Cardiac muscle cell (in vitro differentiated cells and primary cell): ENCODE measurements around the gene XRCC4. TPM values are rescaled to one million over a fixed set of nuclear protein-coding genes. Genes with fewer than 3 reads are reported as not detected.

Experiments
- DNase-seq, 2 donors: peaks; one replicate each; pipeline versions ENCODE4 v3.0.0 to v3.0.0-alpha.2; 2010 to 2017; ENCODE audit warnings: low read depth in 1 of 2, low spot score in 1 of 2
- H3K27ac ChIP-seq: fragments of 200-600 bp; sonication (generic); 2 replicates; pipeline ENCODE4 v1.5.1; 2016
- H3K27me3 ChIP-seq: fragments of 200-600 bp; sonication (generic); 2 replicates; pipeline ENCODE4 v1.6.0; 2016; ENCODE audit warnings: control low read depth
- H3K36me3 ChIP-seq: fragments of 200-600 bp; sonication (generic); 2 replicates; pipeline ENCODE4 v1.5.1; 2016; ENCODE audit warnings: control low read depth
- H3K4me1 ChIP-seq: fragments of 200-600 bp; sonication (generic); 2 replicates; pipeline ENCODE4 v1.8.1; 2017; ENCODE audit warnings: low read depth, mild to moderate bottlenecking, mixed run types
- H3K4me3 ChIP-seq: fragments of 200-600 bp; sonication (generic); 2 replicates; pipeline ENCODE4 v1.5.1; 2016; ENCODE audit warnings: mild to moderate bottlenecking
- H3K9me3 ChIP-seq: fragments of 200-600 bp; sonication (generic); 2 replicates; pipeline ENCODE4 v1.5.1; 2017; ENCODE audit warnings: low read depth, mild to moderate bottlenecking, control low read depth
- polyA plus RNA-seq: library from polyadenylated mRNA; unstranded; fragments of >200 nt; fragmentation: Nextera tagmentation; extraction: Ambion mirVana; gene quantifications from 2 replicates; pipeline ENCODE4 v1.2.1, GENCODE V29; 2016
- total RNA-seq: library from RNA; depleted of rRNA; stranded (reverse); fragments of >200 nt; gene quantifications from 2 replicates; pipeline ENCODE4 v1.2.3, GENCODE V29; 2016
- TF ChIP-seq, protein P1 (sequence below): IDR thresholded peaks from 2 replicates; pipeline ENCODE4 v1.5.1; 2012; ENCODE audit warnings: low read depth, mild to moderate bottlenecking, low read length

The XRCC4 gene
- total RNA-seq (9.7 and 10.1 TPM in 2 replicates), polyA plus RNA-seq (19.2 and 19.7 TPM in 2 replicates)

DNA sequence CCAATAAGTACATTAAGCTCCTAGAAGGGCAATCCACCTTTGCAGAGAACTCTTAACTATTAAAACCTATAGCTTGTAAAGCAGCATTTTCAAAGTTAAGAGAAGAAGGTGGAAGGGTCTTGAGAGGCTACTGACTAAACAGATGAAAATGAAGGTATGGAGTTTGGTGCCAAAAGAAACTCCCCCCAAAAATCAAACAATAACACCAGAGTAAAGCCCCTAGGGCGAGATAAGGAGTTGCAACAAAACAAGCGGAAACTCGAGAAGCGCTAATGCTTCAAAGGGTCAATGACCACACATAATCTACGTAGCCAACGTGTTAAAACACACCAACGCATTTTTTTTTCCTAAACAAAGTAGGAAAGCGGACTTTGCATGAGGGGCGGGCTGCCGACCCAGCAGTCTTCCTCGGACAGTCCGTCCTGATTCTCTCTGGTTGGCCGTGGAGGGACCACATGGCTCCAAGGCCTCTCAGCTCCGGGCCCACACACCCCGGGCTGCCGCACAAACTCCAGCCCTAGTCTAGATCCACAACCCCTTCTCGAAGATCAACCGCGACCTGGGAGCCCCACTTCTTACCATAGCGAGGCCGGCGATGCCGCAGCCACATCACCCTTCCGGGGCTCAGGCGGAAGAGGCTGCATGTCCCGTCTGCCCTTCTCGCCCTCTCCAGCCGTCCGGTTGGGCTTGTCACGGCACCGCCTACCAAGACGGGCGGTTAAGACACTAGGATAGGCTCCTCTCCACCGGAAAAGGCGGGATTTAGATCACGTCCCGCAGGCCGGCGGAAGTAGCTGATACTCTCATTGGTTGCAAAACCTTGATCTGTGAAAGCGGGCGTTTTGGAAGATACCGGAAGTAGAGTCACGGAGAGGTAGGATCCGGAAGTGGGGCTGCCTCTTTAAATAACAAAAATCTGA lies at the start of gene XRCC4, which contains the start of gene TMEM167A:
XRCC4 (plus strand) TSS at position 806 of the 920 bp plus-strand sequence. CDS start 27,373 bp downstream, outside the sequence.
TMEM167A (minus strand) TSS at position 653 of the 920 bp plus-strand sequence; CDS start at position 582, 71 bp downstream.
- H3K36me3 ChIP-seq = no peaks in the 10 kb centered on the region
- DNase-seq = peak; percentile 99
- TF ChIP-seq, protein P1, sequence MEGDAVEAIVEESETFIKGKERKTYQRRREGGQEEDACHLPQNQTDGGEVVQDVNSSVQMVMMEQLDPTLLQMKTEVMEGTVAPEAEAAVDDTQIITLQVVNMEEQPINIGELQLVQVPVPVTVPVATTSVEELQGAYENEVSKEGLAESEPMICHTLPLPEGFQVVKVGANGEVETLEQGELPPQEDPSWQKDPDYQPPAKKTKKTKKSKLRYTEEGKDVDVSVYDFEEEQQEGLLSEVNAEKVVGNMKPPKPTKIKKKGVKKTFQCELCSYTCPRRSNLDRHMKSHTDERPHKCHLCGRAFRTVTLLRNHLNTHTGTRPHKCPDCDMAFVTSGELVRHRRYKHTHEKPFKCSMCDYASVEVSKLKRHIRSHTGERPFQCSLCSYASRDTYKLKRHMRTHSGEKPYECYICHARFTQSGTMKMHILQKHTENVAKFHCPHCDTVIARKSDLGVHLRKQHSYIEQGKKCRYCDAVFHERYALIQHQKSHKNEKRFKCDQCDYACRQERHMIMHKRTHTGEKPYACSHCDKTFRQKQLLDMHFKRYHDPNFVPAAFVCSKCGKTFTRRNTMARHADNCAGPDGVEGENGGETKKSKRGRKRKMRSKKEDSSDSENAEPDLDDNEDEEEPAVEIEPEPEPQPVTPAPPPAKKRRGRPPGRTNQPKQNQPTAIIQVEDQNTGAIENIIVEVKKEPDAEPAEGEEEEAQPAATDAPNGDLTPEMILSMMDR = no peak
- no peaks in the 10 kb centered on the region for H3K9me3 ChIP-seq
- H3K4me3 ChIP-seq = peak within 1 kb of the TSS; percentile 86
- H3K27ac ChIP-seq = peak within 1 kb of the TSS; percentile 91
- no peaks in the 10 kb centered on the region for H3K27me3 ChIP-seq
- H3K4me1 ChIP-seq = peaks cover 7% of the 10 kb centered on the region

DNA sequence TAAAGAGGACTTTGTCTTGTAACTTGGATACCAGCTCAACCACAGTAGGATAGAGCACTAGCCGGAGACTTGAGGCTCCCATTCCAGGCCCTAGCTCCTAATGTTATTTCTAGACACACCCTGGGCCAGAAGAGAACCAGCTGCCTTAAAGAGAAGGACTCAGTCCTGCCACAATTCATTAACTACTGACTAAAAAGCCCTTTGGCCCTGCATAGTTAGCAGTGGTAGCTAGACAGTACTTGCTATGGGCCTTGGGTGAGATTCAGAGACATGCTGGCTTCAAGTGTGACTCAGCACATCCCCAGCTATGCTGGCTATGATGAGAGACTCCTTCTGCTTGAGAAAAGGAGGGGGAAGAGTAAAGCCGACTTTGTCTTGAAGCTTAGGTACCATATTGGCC lies 47.4 kb upstream of the XRCC4 start:
- Histone ChIP-seq H3K27me3 (no peaks in the 10 kb centered on the region), H3K9me3 (no peaks in the 10 kb centered on the region), H3K27ac (no peak overlapping the region), H3K4me1 (peaks cover 28% of the 10 kb centered on the region), H3K4me3 (no peak overlapping the region), H3K36me3 (no peaks in the 10 kb centered on the region)
- peak in 1 of 2 donors; percentile 40 for DNase-seq
- TF ChIP-seq, protein P1 = no peak

DNA sequence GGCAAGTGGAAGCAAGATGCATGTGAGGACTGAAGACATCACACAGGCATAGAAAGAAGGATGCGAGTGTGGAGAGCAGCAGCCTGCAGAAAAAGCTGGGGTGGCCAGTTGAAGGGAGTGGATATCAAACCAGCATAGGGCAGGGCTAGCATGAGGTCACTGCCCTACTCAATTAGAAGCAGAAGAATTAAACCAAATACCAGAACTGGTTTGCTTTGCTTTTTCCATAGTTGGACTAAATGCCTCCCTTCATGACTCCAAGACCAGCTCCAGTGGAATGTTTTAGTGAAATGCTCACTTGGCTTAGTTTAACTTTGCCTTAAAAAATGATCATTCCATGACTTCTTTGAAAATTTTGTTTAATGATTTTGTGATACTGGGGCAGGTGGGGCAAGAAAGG lies 46.0 kb upstream of the XRCC4 start:
- no peaks in the 10 kb centered on the region for H3K36me3 ChIP-seq
- peaks cover 42% of the 10 kb centered on the region for H3K4me1 ChIP-seq
- no peak for DNase-seq
- no peaks in the 10 kb centered on the region for H3K9me3 ChIP-seq
- no peaks in the 10 kb centered on the region for H3K27me3 ChIP-seq
- TF ChIP-seq, protein P1 = no peak
- H3K27ac ChIP-seq = no peak overlapping the region
- no peak overlapping the region for H3K4me3 ChIP-seq

DNA sequence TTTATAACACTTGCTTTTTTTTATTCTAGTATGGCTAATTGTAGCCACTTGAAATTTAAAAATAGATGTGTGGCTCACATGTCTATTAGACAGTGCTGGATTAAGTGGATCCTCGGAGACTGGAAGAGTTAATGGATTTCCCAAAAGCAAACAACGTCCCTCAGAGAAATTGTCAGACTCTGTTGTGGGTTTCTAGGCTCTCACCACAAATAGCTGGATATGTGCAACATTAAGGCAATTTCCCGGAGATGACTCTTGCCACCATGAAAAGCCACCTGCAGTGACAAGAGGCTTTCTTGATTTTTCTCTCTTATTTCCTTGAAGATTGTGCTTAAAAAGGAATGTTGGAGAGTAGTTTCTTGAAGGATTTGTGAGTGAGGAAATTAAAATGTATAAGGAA lies 43.3 kb upstream of the XRCC4 start:
- H3K27me3 ChIP-seq = no peaks in the 10 kb centered on the region

DNA sequence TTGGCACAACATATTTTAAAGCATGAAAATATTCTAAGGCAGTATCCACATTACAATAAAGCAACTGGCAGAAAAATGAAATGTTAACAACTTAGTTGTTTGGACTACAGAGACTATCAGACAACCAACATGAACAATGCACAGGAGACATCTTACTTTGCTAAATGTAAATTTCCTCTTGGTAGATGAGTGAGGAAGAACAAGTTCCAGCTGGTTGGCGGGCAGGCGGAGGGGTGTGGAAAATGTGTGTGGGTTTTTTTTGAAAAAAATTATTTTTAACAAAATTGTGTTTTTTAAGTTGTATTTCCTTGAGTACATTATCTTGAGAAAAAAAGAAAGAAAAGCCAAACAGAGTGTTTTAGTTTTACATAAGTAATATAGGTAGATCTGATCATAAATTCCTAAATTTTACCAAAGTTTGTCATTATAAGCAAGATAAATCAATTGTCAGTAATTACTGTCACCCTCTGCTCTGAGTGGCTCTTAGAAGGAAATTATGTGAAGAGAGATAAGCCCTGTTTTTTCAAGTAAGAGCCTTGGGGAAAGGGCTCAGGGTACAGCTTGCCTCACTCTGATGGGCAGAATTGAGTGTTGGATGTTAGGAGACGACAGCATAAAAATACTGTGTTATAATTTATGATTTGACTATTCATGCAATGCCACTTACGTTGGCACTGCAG lies 42.7 kb upstream of the XRCC4 start:
- no peak overlapping the region for H3K4me3 ChIP-seq
- DNase-seq = no peak
- H3K36me3 ChIP-seq = no peaks in the 10 kb centered on the region
- peaks cover 51% of the 10 kb centered on the region for H3K4me1 ChIP-seq
- TF ChIP-seq, protein P1 = no peak
- H3K27me3 ChIP-seq = no peaks in the 10 kb centered on the region
- no peaks in the 10 kb centered on the region for H3K9me3 ChIP-seq
- no peak overlapping the region for H3K27ac ChIP-seq

More for the DNA sequence above, 43.3 kb upstream of the XRCC4 start:
- DNase-seq = peak in 1 of 2 donors; percentile 16
- Histone ChIP-seq H3K36me3 (no peaks in the 10 kb centered on the region), H3K27ac (no peak overlapping the region), H3K4me3 (no peak overlapping the region), H3K4me1 (peaks cover 51% of the 10 kb centered on the region), H3K9me3 (no peaks in the 10 kb centered on the region)
- TF ChIP-seq, protein P1 = no peak
